Measurements from ENCODE around the gene REN. TPM values are rescaled to one million over a fixed set of nuclear protein-coding genes. Genes with fewer than 3 reads are reported as not detected.

The REN gene
- total and polyA plus RNA-seq, 7 experiments from 2014 or later, result not detected

DNA sequence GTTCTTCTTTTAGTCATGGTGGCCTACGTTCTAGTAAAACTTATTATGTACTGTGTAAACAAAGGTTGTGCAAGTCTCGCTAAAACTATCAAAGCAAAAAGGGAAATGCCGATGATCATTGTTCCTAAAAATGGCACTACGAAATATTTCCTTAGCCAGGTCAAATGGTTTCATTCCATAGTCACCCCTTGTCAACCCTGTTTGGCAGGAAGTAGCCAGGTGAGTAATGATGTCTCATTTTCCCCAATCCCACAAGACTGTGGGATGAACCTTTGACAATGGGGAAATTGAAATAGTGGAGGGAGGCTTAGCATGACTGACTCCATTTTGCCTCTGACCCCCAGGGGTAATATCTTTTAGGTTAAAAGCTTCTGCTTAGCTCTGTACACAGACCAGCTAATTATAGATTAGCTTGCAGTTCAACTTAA, 5.6 kb upstream of the REN start:
- no peaks in the 10 kb centered on the region for H3K27me3 ChIP-seq (ENCODE audit: control insufficient read depth in 2 of 2, insufficient read depth in 2 of 2, low read length in 2 of 2)
- ATAC-seq (no peak), DNase-seq (no peak)
- H3K27ac ChIP-seq (ENCODE audit: low read depth, low read length), result no peak overlapping the region
- Mint-ChIP-seq H3K27ac (no peak overlapping the region), H3K4me1 (no peaks in the 10 kb centered on the region), H3K9me3 (peaks cover 7 to 70% (median 35%) of the 10 kb centered on the region in 11 donors), H3K4me3 (no peak overlapping the region), H3K36me3 (peaks cover 0 to 22% (median 1%) of the 10 kb centered on the region in 5 donors), H3K27me3 (peaks cover 0 to 14% (median 3%) of the 10 kb centered on the region in 5 donors)
- no peaks in the 10 kb centered on the region for H3K36me3 ChIP-seq (ENCODE audit: control insufficient read depth in 2 of 3, insufficient read depth in 3 of 3, low read length in 3 of 3)
- no peaks in the 10 kb centered on the region for H3K4me1 ChIP-seq (ENCODE audit: control insufficient read depth in 2 of 2, insufficient read depth in 2 of 2, low read length in 2 of 2)
- H3K4me3 ChIP-seq (ENCODE audit: low read length), result no peak overlapping the region
- H3K9me3 ChIP-seq (ENCODE audit: control insufficient read depth in 2 of 3, low read length in 3 of 3), result peaks cover 5 to 47% (median 9%) of the 10 kb centered on the region in 3 experiments
- ChIA-PET CTCF (interaction anchor here (0.6 kb wide), 1 partner anchor 192 kb away, joined by 3 read pairs; no protein-coding TSS in a partner anchor), POLR2A (no interaction called here)
- intact Hi-C loops (cut with micrococcal nuclease), result no loop called here

DNA sequence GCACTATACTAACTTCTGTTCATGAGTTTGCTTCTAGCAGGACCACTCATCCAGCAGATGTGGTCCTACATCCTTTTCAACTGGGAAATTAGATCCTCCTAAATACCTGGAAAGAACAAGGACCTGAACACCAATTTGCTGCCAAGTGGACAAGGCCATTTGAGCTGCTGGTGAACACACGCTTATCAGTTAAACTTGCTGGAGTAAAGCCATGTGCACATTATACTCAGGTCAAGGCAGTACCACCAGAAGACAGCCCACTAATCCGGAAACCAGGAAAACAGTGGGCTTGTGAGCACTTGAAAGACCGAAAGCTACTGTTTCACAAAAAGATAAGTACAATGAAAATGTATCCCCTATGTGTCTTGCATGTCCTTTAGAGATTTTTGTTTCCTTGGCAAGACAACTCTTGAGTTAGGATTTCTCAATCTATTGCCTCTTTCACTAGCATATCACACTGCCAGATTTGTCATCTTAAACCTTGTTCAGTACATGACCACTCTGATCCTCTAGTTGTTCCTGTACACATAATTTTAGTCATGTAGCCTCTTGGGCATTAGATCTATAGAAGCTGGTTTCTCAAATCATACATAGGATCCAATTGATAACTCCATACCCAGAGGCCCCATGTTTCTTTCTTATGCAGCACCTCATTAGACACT, 4.5 kb upstream of the REN start:
- peaks cover 0 to 18% (median 8%) of the 10 kb centered on the region in 5 donors for H3K27me3 Mint-ChIP-seq
- POLR2A ChIA-PET, result no interaction called here
- H3K9me3 Mint-ChIP-seq, result peaks cover 7 to 70% (median 37%) of the 10 kb centered on the region in 11 donors

DNA sequence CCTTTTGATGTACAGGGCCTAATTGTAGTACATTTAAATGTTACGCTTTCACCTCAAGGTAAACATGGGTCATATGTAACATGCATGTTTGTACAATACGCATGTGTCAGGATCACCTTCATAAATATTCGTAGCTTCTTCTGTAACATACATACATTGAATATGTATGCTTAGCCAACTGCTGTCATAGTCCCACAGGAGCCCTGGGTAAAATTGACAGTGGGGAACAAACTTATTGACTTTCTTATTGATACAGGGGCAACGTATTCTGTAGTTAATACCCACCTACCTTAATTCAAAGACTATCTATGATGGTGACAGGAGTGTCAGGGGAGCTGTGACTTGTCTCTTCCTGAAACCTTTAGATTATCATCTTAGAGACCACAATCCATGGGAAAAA, 3.7 kb upstream of the REN start:
- H3K9me3 Mint-ChIP-seq, result peaks cover 7 to 70% (median 37%) of the 10 kb centered on the region in 11 donors
- H3K4me1 ChIP-seq (ENCODE audit: control insufficient read depth in 2 of 2, insufficient read depth in 2 of 2, low read length in 2 of 2), result no peaks in the 10 kb centered on the region
- H3K27me3 ChIP-seq (ENCODE audit: control insufficient read depth in 2 of 2, insufficient read depth in 2 of 2, low read length in 2 of 2), result no peaks in the 10 kb centered on the region
- H3K36me3 Mint-ChIP-seq, result peaks cover 0 to 26% (median 1%) of the 10 kb centered on the region in 5 donors
- no peak overlapping the region for H3K4me3 ChIP-seq (ENCODE audit: low read length)
- H3K27me3 Mint-ChIP-seq, result peaks cover 0 to 18% (median 13%) of the 10 kb centered on the region in 5 donors
- no peak for DNase-seq
- no peaks in the 10 kb centered on the region for H3K36me3 ChIP-seq (ENCODE audit: control insufficient read depth in 2 of 3, insufficient read depth in 3 of 3, low read length in 3 of 3)
- ChIA-PET CTCF (interaction anchor here (1.2 kb wide), 1 partner anchor 194 kb away, joined by 3 read pairs; no protein-coding TSS in a partner anchor), POLR2A (no interaction called here)
- no peaks in the 10 kb centered on the region for H3K4me1 Mint-ChIP-seq
- no peak overlapping the region for H3K27ac Mint-ChIP-seq
- H3K4me3 Mint-ChIP-seq, result no peak overlapping the region
- H3K27ac ChIP-seq (ENCODE audit: low read depth, low read length), result no peak overlapping the region
- no peak for ATAC-seq
- peaks cover 5 to 47% (median 9%) of the 10 kb centered on the region in 3 experiments for H3K9me3 ChIP-seq (ENCODE audit: control insufficient read depth in 2 of 3, low read length in 3 of 3)
- intact Hi-C loops (cut with micrococcal nuclease), result no loop called here

More for the DNA sequence above, 4.5 kb upstream of the REN start:
- CTCF ChIA-PET, result interaction anchor here (1.2 kb wide), 1 partner anchor 193 kb away, joined by 3 read pairs; no protein-coding TSS in a partner anchor
- DNase-seq (no peak), ATAC-seq (no peak)
- Mint-ChIP-seq H3K4me3 (no peak overlapping the region), H3K27ac (no peak overlapping the region), H3K36me3 (peaks cover 0 to 26% (median 1%) of the 10 kb centered on the region in 5 donors), H3K4me1 (no peaks in the 10 kb centered on the region)
- H3K4me1 ChIP-seq (ENCODE audit: control insufficient read depth in 2 of 2, insufficient read depth in 2 of 2, low read length in 2 of 2), result no peaks in the 10 kb centered on the region
- H3K4me3 ChIP-seq (ENCODE audit: low read length), result no peak overlapping the region
- intact Hi-C loops (cut with micrococcal nuclease), result no loop called here
- no peaks in the 10 kb centered on the region for H3K27me3 ChIP-seq (ENCODE audit: control insufficient read depth in 2 of 2, insufficient read depth in 2 of 2, low read length in 2 of 2)
- no peaks in the 10 kb centered on the region for H3K36me3 ChIP-seq (ENCODE audit: control insufficient read depth in 2 of 3, insufficient read depth in 3 of 3, low read length in 3 of 3)
- peaks cover 5 to 47% (median 9%) of the 10 kb centered on the region in 3 experiments for H3K9me3 ChIP-seq (ENCODE audit: control insufficient read depth in 2 of 3, low read length in 3 of 3)
- no peak overlapping the region for H3K27ac ChIP-seq (ENCODE audit: low read depth, low read length)

DNA sequence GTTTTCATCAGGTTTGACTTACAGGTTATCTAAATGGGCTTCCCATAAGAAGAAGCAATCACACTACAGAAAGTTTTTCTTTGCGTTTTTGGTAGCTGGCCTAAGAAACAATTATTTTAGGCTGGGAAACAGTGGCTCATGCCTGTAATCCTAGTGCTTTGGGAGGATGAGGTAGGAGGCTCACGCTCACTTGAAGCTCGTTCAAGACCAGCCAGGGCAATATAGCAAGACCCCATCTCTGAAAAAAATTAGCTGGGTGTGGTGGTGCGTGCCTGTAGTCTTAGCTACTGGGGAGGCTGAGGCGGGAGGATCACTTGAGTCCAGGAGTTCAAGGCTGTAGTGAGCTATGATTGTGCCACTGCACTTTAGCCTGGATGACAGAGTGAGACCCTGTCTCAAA, 1.6 kb upstream of the REN start:
- H3K36me3 Mint-ChIP-seq, result peaks cover 0 to 19% (median 1%) of the 10 kb centered on the region in 5 donors
- Histone ChIP-seq H3K36me3 (ENCODE audit: control insufficient read depth in 2 of 3, insufficient read depth in 3 of 3, low read length in 3 of 3) (no peaks in the 10 kb centered on the region), H3K9me3 (ENCODE audit: control insufficient read depth in 2 of 3, low read length in 3 of 3) (peaks cover 5 to 47% (median 9%) of the 10 kb centered on the region in 3 experiments), H3K4me3 (ENCODE audit: low read length) (no peak overlapping the region), H3K27ac (ENCODE audit: low read depth, low read length) (no peak overlapping the region), H3K4me1 (ENCODE audit: control insufficient read depth in 2 of 2, insufficient read depth in 2 of 2, low read length in 2 of 2) (no peaks in the 10 kb centered on the region), H3K27me3 (ENCODE audit: control insufficient read depth in 2 of 2, insufficient read depth in 2 of 2, low read length in 2 of 2) (no peaks in the 10 kb centered on the region)
- no peak for DNase-seq
- no peak for ATAC-seq
- peak overlapping the region in 1 of 9 donors; percentile 19 for H3K27ac Mint-ChIP-seq
- no peak overlapping the region for H3K4me3 Mint-ChIP-seq
- peaks cover 3 to 57% (median 29%) of the 10 kb centered on the region in 11 donors for H3K9me3 Mint-ChIP-seq
- peaks cover 0 to 11% (median 6%) of the 10 kb centered on the region in 5 donors for H3K27me3 Mint-ChIP-seq
- POLR2A ChIA-PET, result interaction anchor here (0.8 kb wide), 1 partner anchor 874 kb away, joined by 4 read pairs; no protein-coding TSS in a partner anchor
- H3K4me1 Mint-ChIP-seq, result no peaks in the 10 kb centered on the region
- intact Hi-C loops (cut with micrococcal nuclease), result no loop called here
- CTCF ChIA-PET, result interaction anchor here (0.8 to 3.1 kb wide), 5 partner anchors 10 to 231 kb away, joined by 3 to 19 read pairs (median 5); no protein-coding TSS in a partner anchor

DNA sequence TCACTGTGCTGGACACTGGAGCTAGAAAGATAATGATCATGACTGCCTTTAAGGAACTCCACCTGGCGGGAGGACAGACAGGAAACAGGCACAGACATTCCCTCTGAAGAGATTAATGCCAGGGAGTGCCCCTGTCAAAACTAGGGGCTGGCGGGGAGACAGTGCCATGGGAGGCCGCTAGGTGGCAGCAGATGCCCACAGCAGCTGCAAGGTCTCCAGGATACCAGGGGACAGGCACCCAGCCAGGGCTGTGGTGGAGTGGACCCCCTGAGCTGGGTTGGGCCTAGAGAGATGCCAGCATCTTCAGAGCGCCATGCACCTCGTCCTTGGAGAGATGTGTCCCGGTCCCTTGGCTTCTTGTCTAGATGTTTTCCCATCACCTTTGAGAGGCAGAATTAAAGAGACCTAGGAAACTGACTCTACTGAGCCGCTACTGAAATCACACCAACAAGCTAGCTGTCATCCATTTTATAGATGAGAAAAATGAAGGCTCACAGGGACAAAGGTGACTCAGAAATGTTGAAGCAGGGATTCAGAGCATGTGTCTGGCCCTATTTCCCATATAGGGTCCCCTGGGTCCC, 3.6 kb downstream of the REN start:
- H3K27me3 Mint-ChIP-seq, result peaks cover 5 to 18% (median 9%) of the 10 kb centered on the region in 5 donors
- H3K4me3 Mint-ChIP-seq, result no peak overlapping the region
- H3K4me1 Mint-ChIP-seq, result no peaks in the 10 kb centered on the region
- POLR2A ChIA-PET, result interaction anchor here (1.7 kb wide), 1 partner anchor 201 kb away, joined by 5 read pairs; no protein-coding TSS in a partner anchor
- CTCF ChIA-PET, result interaction anchor here (0.6 to 5.4 kb wide), 11 partner anchors 38 to 1948 kb away, joined by 3 to 46 read pairs (median 3); no protein-coding TSS in a partner anchor
- peaks cover 0 to 7% (median 5%) of the 10 kb centered on the region in 11 donors for H3K9me3 Mint-ChIP-seq
- Histone ChIP-seq H3K27me3 (ENCODE audit: control insufficient read depth in 2 of 2, insufficient read depth in 2 of 2, low read length in 2 of 2) (no peaks in the 10 kb centered on the region), H3K4me1 (ENCODE audit: control insufficient read depth in 2 of 2, insufficient read depth in 2 of 2, low read length in 2 of 2) (no peaks in the 10 kb centered on the region), H3K27ac (ENCODE audit: low read depth, low read length) (no peak overlapping the region), H3K4me3 (ENCODE audit: low read length) (no peak overlapping the region), H3K36me3 (ENCODE audit: control insufficient read depth in 2 of 3, insufficient read depth in 3 of 3, low read length in 3 of 3) (no peaks in the 10 kb centered on the region), H3K9me3 (ENCODE audit: control insufficient read depth in 2 of 3, low read length in 3 of 3) (peaks cover 0 to under 1% (median 0%) of the 10 kb centered on the region in 3 experiments)
- intact Hi-C loops (cut with micrococcal nuclease), result loop anchor here (1.0 to 2.0 kb wide), 8 partner anchors 45 to 645 kb away; partner anchors contain the start of gene PIK3C2B (in 1 of the 2)
- no peak overlapping the region for H3K27ac Mint-ChIP-seq
- peaks cover 0 to 6% (median 0%) of the 10 kb centered on the region in 5 donors for H3K36me3 Mint-ChIP-seq
- DNase-seq (peak; percentile 60 to 81 (median 71)), ATAC-seq (peak; percentile 90)

DNA sequence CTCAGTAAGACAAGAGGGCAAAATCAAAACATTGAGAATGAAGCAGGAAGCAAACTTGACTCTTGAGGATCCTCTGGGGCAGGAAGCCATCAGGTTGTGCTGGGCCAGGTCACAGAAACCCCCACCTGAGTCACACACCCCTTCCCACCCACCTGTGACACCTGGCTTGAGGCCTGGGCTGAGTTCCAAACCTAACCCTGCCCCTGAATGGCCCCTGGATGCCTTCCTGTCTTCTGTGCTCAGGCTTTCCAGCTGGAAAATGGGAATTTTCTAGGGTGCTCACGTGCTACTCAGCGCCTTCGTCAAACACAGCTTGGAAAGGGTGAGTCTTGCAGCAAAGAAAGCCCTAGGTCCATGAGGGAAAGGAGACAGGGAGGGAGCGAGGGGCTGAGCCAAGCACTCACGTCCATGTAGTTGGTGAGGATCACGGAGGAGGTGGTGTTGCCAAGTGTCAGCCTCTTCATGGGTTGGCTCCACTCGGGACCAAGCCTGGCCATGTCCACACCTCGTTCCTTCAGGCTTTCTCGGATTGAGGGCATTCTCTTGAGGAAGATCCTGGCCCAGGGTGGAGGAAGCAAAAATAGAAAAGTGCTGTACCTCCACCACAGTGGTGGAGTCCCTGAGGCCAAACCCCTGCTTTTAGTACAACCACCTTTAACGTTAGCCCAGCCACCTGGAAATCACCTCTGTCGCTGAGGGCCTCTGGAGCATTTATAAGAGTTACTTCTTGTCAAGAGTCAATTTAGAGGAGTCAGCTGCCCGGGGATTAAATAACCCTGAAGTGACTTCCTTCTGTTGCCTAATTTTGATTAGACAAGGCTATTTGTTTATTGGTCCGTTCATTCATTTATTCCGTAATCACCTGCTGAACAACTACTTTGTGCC, 4.3 kb downstream of the REN start:
- intact Hi-C loops (cut with micrococcal nuclease), result loop anchor here (1.0 to 2.0 kb wide), 8 partner anchors 45 to 645 kb away; partner anchors contain the start of gene PIK3C2B (in 1 of the 2)
- no peak overlapping the region for H3K4me3 ChIP-seq (ENCODE audit: low read length)
- no peaks in the 10 kb centered on the region for H3K4me1 ChIP-seq (ENCODE audit: control insufficient read depth in 2 of 2, insufficient read depth in 2 of 2, low read length in 2 of 2)
- H3K27me3 ChIP-seq (ENCODE audit: control insufficient read depth in 2 of 2, insufficient read depth in 2 of 2, low read length in 2 of 2), result no peaks in the 10 kb centered on the region
- no peak overlapping the region for H3K27ac ChIP-seq (ENCODE audit: low read depth, low read length)
- H3K27me3 Mint-ChIP-seq, result peaks cover 5 to 21% (median 9%) of the 10 kb centered on the region in 5 donors
- peaks cover 0 to 2% (median 0%) of the 10 kb centered on the region in 11 donors for H3K9me3 Mint-ChIP-seq
- H3K4me3 Mint-ChIP-seq, result no peak overlapping the region
- H3K27ac Mint-ChIP-seq, result no peak overlapping the region
- CTCF ChIA-PET, result interaction anchor here (0.6 to 5.4 kb wide), 6 partner anchors 39 to 374 kb away, joined by 3 to 46 read pairs (median 4); no protein-coding TSS in a partner anchor
- no peaks in the 10 kb centered on the region for H3K4me1 Mint-ChIP-seq
- H3K9me3 ChIP-seq (ENCODE audit: control insufficient read depth in 2 of 3, low read length in 3 of 3), result no peaks in the 10 kb centered on the region
- POLR2A ChIA-PET, result interaction anchor here (1.7 kb wide), 1 partner anchor 202 kb away, joined by 5 read pairs; no protein-coding TSS in a partner anchor
- DNase-seq, result no peak
- H3K36me3 Mint-ChIP-seq, result peaks cover 0 to 4% (median 0%) of the 10 kb centered on the region in 5 donors
- H3K36me3 ChIP-seq (ENCODE audit: control insufficient read depth in 2 of 3, insufficient read depth in 3 of 3, low read length in 3 of 3), result no peaks in the 10 kb centered on the region
- ATAC-seq, result no peak
